ENCODE data around the gene PDZD7.

Gene PDZD7

DNA sequence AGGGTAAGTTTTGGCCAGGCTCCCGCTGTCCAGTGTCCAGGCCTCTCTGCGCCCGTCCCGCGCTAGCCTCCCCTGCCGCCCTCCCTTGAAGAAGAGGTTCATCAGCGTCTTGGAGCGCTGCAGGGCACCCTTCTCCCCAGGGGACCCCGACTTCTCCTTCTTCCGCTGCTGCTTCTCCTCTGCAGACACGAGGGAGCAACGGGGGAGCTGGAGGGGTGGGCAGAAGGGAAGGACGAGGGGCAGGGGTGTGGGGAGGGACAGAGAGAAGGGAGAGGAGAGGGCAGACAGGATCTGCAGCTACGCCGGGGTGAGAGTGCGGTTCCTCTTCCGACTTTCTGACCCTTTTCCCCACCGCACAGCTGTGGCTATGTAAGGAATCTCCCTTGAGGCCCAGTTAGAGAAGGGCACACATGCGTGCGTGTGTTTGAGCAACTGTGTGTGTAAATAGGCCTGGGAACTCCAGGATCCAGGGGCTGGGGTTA lies 12.8 kb downstream of the PDZD7 start:
- ChIA-PET CTCF (interaction anchor here (0.5 to 1.7 kb wide), 14 partner anchors 10 to 348 kb away, joined by 3 to 8 read pairs (median 4); partner anchors contain the start of genes LZTS2, PDZD7 and SFXN3), POLR2A (ENCODE audit: low non-redundant PET) (interaction anchor here (0.6 kb wide), 1 partner anchor 9 kb away, joined by 3 read pairs; no protein-coding TSS in a partner anchor)
- DNase-seq (ENCODE audit: low spot score), result no peak
- H3K27ac ChIP-seq, result no peak overlapping the region
- TF ChIP-seq, protein P1, sequence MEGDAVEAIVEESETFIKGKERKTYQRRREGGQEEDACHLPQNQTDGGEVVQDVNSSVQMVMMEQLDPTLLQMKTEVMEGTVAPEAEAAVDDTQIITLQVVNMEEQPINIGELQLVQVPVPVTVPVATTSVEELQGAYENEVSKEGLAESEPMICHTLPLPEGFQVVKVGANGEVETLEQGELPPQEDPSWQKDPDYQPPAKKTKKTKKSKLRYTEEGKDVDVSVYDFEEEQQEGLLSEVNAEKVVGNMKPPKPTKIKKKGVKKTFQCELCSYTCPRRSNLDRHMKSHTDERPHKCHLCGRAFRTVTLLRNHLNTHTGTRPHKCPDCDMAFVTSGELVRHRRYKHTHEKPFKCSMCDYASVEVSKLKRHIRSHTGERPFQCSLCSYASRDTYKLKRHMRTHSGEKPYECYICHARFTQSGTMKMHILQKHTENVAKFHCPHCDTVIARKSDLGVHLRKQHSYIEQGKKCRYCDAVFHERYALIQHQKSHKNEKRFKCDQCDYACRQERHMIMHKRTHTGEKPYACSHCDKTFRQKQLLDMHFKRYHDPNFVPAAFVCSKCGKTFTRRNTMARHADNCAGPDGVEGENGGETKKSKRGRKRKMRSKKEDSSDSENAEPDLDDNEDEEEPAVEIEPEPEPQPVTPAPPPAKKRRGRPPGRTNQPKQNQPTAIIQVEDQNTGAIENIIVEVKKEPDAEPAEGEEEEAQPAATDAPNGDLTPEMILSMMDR (conservative IDR thresholded peaks at IDR 0.05; ENCODE audit: low read depth), result no peak

DNA sequence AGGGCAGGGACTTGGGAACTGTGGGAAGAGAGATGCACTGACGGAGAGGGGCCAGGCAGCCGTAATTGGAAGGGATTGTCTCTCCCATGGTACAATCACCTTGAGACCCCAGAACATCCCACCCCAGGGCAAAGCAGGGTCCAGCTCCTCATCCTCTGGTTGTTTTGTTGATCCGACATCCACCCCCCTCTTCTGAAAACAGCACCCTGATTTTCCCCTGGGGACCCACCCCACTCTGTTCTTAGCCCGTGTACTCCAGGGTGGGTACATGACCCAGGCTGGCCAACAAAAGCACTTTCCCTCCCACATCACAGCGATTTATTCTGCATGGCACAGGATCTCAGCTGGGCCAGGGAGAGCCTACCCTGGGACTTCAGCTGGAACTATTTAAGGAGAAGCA lies 14.1 kb downstream of the PDZD7 start:
- TF ChIP-seq, protein P1 (conservative IDR thresholded peaks at IDR 0.05; ENCODE audit: low read depth), result no peak
- no peak for DNase-seq (ENCODE audit: low spot score)
- no peak overlapping the region for H3K27ac ChIP-seq
- ChIA-PET CTCF (interaction anchor here (0.7 to 3.7 kb wide), 7 partner anchors 14 to 49 kb away, joined by 3 to 48 read pairs (median 5); partner anchors contain the start of genes LZTS2, PDZD7 and SFXN3), POLR2A (ENCODE audit: low non-redundant PET) (no interaction called here)

DNA sequence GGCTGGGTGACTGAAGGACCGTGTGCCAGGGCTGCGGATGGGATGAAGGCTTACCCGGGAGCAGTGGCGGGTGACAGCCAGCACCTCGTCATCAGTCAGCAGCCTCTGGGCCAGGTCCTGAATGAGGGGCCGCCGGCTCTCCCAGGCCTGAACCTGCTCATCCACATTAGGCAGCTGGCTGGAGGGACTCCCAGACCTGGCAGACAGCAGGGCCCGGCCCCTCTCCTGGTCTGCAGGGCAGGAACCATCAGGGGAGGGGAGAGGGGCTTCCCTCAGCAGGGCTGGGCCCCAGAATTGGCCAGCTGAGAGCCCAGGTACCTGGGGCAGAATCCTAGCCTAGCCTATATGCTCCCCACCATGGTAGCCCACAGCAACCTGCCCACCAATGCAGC lies 15.4 kb downstream of the PDZD7 start:
- POLR2A ChIA-PET (ENCODE audit: low non-redundant PET), result no interaction called here
- DNase-seq (ENCODE audit: low spot score), result no peak
- CTCF ChIA-PET, result interaction anchor here (0.7 to 3.7 kb wide), 7 partner anchors 11 to 81 kb away, joined by 3 to 57 read pairs (median 7); partner anchors contain the start of gene LZTS2
- TF ChIP-seq, protein P1 (conservative IDR thresholded peaks at IDR 0.05; ENCODE audit: low read depth), result no peak
- H3K27ac ChIP-seq, result peak overlapping the region; percentile 28

DNA sequence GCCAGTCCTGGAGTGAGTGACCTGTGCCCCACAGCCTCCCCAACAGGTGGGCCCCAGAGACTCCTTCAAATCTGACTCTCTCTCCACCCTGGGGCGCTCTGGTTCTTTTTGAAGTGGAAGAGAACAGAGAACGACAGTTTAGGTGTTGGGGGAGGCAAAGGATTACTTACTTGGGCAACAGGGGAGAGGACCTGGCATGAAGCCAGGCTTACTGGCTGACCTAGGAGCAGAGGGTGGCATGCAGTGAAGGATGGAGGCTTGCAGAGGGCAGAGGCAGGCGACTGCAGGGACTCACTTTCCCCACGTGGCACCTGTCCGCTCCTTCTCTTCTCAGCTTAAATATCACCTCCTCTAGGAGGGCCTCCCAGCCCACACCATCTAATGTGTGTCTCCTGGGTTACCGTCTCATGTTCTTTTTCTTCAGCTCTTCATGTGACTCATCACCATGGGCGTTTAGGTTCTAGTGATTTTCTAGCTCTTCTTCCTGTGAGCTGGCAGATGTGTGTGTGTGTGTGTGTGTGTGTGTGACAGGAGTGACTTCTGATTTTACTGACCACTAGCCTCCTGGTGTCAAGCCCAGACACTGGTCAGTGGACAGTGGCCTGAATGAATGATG lies 15.9 kb downstream of the PDZD7 start:
- DNase-seq (ENCODE audit: low spot score), result peak; percentile 81
- peak overlapping the region; percentile 28 for H3K27ac ChIP-seq
- ChIA-PET CTCF (interaction anchor here (0.5 to 3.7 kb wide), 26 partner anchors 12 to 836 kb away, joined by 3 to 57 read pairs (median 4); partner anchors contain the start of gene LZTS2), POLR2A (ENCODE audit: low non-redundant PET) (no interaction called here)
- TF ChIP-seq, protein P1 (conservative IDR thresholded peaks at IDR 0.05; ENCODE audit: low read depth), result no peak

DNA sequence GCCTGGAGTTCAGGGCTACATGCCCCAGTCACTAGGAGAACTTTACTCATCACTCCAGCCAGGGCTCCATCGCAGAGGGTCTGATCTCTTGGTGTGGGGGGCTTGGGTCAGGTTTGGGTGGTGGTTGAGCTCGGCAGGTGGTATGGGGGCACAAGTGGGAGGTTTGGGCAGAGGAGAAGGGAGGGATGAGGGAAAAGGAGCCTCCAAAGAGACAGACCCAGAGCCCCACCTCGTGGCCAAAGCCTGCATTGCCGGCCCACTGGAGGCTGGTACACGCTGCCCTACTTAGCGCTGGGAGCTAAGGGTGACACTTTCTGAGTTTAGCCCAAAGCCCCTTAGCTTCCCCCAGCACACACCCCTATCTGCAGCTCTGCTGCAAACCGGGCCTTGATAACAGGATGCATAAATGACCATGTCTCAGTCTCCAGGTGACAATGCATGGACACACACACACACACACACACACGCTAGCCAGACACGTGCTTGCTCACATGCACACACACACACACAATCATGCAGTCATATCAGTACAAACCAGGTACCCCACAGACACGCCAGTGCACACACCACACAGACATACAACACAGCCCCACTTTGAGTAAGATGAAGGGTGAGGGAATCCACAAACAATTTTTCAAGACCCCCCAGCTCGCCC lies 16.6 kb downstream of the PDZD7 start:
- ChIA-PET POLR2A (ENCODE audit: low non-redundant PET) (no interaction called here), CTCF (interaction anchor here (0.5 to 3.7 kb wide), 28 partner anchors 12 to 835 kb away, joined by 3 to 57 read pairs (median 4); partner anchors contain the start of genes LZTS2, PDZD7 and SFXN3)
- peak; percentile 69 for DNase-seq (ENCODE audit: low spot score)
- H3K27ac ChIP-seq, result peak overlapping the region; percentile 28; the same call in 1 of the 2 replicates
- TF ChIP-seq, protein P1 (conservative IDR thresholded peaks at IDR 0.05; ENCODE audit: low read depth), result peak; percentile 86

DNA sequence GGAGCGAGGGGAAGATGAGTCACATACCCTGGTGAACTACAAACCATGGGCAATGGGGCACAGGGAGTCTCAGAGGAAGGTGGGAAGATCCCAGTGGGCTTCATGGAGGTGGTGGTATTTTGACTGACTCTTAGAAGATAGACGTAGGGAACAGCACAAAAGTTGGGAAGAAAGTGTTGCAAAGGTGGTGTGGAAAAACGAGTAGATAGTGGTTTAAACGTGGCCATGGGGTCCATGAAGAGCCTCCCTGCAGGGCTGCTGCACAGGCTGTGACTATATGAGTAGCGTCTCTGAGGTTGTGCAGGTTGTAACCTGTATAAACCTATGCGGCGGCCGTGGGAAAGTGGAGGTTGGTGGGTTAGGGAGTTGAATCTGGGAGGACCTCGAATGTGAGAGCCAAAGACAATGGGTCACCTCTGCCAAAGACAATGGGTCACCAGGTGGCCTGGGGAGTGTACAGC lies 17.5 kb downstream of the PDZD7 start:
- TF ChIP-seq, protein P1 (conservative IDR thresholded peaks at IDR 0.05; ENCODE audit: low read depth), result no peak
- no peak for DNase-seq (ENCODE audit: low spot score)
- ChIA-PET POLR2A (ENCODE audit: low non-redundant PET) (interaction anchor here (0.6 kb wide), 1 partner anchor 21 kb away, joined by 4 read pairs; no protein-coding TSS in a partner anchor), CTCF (interaction anchor here (0.6 to 3.7 kb wide), 11 partner anchors 11 to 505 kb away, joined by 3 to 57 read pairs (median 6); partner anchors contain the start of genes LZTS2, PDZD7 and SFXN3)
- peak overlapping the region; percentile 54 for H3K27ac ChIP-seq

Data from RWPE1 (cell line).